Measurements from ENCODE around the gene GABRP.

GRCh38 chr5:170751631-170752030 lies 31.9 kb upstream of the GABRP start:
- TF ChIP-seq POLR2A (IDR thresholded peaks at IDR 0.05; ENCODE audit: low read depth, low read length) (no peak), POLR2AphosphoS5 (IDR thresholded peaks at IDR 0.05; ENCODE audit: low read depth, low read length) (no peak), TAF1 (IDR thresholded peaks at IDR 0.05; ENCODE audit: borderline replicate concordance, low read depth, low read length) (no peak)
